ENCODE results near the gene WDR90.

Gene WDR90

GRCh38 chr16:710500-711075 lies 61.4 kb downstream of the WDR90 start:
- DNase-seq = no peak

DNA sequence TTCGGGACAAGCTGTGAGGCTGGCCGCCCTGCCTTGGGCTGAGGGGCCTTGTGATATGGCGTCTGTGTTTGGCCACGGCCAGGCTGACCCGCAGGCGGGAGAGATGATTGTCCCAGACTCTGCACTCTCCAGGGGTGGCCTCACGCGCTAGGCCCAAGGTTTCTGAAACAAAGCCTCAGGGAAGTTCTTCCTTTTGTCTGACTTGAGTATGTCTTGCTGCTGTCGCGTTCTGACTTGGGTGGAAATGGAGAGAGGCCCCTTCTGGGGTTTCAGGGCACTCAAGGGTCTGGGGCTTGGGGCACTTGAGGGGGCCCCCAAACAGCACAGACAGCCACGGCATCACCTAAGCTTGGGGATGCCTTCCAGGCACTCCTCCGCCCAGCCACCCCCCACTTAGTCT lies 61.9 kb downstream of the WDR90 start:
- DNase-seq = no peak

- peak; percentile 37 for DNase-seq
Observed at GRCh38 chr16:711548-712320, 62.6 kb downstream of the WDR90 start.

GRCh38 chr16:712740-713250 lies 63.6 kb downstream of the WDR90 start:
- DNase-seq = peak; percentile 66

GRCh38 chr16:714079-714478 lies 64.9 kb downstream of the WDR90 start:
- DNase-seq = peak; percentile 80

DNA sequence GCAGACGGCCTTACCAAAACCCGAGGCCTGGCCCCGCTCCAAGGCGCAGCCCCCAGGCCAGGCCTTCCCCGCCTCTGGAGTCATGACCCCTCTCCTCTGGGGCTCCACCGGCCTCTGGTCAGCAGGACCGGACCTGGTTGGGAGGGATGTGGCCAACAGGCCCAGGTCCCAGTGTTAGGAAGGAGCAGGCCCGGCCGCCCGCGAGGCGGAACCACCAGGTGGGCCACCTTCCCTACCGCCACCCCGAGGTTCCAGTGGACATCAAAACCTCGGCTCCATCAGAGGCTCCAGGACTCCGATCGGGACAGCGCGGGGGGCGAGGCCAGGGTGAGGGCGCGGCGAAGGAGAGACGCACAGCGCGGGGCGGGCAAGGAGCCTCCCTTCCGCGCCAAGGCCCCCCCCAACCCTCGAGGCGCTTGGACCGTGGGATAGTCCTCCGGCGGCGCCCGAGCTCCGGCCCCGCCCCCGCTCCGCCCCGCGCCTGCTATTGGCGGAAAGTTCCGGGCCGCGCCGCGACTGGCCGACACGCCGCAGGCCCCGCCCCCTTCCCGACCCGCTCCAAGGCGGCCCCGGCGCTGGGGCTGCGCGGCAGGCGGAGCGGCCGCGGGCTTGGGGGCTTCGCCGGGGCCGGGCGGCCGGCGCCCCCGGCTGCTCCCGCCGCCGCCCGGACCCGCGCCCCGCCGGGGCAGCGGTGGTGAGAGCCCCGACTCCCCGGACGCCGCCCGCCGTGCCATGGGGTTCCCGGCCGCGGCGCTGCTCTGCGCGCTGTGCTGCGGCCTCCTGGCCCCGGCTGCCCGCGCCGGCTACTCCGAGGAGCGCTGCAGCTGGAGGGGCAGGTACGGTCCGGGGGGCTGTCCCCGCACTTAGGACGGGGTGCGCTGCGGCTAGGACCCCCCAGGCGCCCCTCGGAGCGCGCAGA lies 65.7 kb downstream of the WDR90 start, which contains the start of gene METRN:
METRN (plus strand) TSS at position 561 of the 919 bp plus-strand sequence; CDS start at position 733, 172 bp downstream.
- DNase-seq = peak; percentile 86

DNA sequence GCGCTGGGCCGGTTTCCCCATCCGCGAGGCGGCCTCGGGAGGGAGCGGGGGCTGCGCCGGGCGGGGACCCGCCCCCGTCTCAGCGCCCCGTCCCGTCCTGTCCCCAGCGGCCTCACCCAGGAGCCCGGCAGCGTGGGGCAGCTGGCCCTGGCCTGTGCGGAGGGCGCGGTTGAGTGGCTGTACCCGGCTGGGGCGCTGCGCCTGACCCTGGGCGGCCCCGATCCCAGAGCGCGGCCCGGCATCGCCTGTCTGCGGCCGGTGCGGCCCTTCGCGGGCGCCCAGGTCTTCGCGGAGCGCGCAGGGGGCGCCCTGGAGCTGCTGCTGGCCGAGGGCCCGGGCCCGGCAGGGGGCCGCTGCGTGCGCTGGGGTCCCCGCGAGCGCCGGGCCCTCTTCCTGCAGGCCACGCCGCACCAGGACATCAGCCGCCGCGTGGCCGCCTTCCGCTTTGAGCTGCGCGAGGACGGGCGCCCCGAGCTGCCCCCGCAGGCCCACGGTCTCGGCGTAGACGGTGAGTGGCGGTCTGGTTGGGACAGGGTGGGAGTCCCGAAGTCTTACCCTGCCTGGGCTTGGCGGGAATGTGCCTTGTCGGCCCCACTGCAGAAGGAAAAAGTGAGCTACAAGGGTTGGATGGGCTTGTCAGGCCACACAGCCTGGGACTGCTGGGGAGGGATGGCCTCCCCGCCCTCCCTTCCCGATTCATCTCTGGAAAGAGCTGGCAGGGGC lies 66.5 kb downstream of the WDR90 start:
- DNase-seq = peak; percentile 31

DNA sequence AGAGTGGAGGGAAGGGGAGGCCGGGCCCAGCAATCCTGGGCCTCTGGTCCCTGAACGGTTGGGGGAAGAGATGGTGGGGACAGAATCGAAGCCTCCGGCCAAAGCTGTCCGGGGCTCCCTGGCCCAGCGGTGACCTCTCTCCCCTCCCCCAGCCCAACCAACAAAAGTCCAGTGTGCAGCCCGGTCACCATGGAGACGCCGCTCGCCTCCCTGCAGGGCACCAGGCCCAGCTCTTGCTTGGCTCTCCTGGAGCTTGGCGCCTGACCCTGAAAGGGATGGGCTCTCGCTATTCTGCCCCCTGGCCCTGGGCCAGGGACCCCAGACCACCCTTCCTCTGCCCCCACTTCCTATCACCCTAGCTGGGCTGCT lies 67.0 kb downstream of the WDR90 start:
- DNase-seq = peak; percentile 9

- DNase-seq = no peak
Observed at GRCh38 chr16:716768-717325, 67.7 kb downstream of the WDR90 start.
